ENCODE measurements around the gene TRMT44.

TRMT44 gene

GRCh38 chr4:8468746-8469535 lies 28.4 kb downstream of the TRMT44 start:
- no peaks in the 10 kb centered on the region for H3K79me2 ChIP-seq (ENCODE audit: insufficient read depth, low read depth)
- H3K4me2 ChIP-seq, result no peak overlapping the region
- H2AFZ ChIP-seq (ENCODE audit: low read depth), result no peak overlapping the region
- no peak overlapping the region for H3K9ac ChIP-seq
- H3K27me3 ChIP-seq (ENCODE audit: insufficient read depth, low read depth), result no peaks in the 10 kb centered on the region
- H4K20me1 ChIP-seq (ENCODE audit: insufficient read depth), result no peaks in the 10 kb centered on the region
- TF ChIP-seq CTCF (conservative IDR thresholded peaks at IDR 0.05; ENCODE audit: low read depth, low read length), result peak; percentile 62
- H3K27ac ChIP-seq, result no peak overlapping the region
- no peaks in the 10 kb centered on the region for H3K4me1 ChIP-seq (ENCODE audit: low read depth, poor library complexity, severe bottlenecking)
- H3K4me3 ChIP-seq (IDR thresholded peaks at IDR 0.05; ENCODE audit: insufficient read depth, low read depth, low read length), result no peak overlapping the region
- H3K36me3 ChIP-seq (ENCODE audit: insufficient read depth), result no peaks in the 10 kb centered on the region

GRCh38 chr4:8469550-8469949 lies 29.0 kb downstream of the TRMT44 start:
- Histone ChIP-seq H3K4me1 (ENCODE audit: low read depth, poor library complexity, severe bottlenecking) (no peaks in the 10 kb centered on the region), H3K9ac (no peak overlapping the region), H3K27ac (no peak overlapping the region), H3K36me3 (ENCODE audit: insufficient read depth) (no peaks in the 10 kb centered on the region), H2AFZ (ENCODE audit: low read depth) (no peak overlapping the region), H4K20me1 (ENCODE audit: insufficient read depth) (no peaks in the 10 kb centered on the region), H3K27me3 (ENCODE audit: insufficient read depth, low read depth) (no peaks in the 10 kb centered on the region), H3K79me2 (ENCODE audit: insufficient read depth, low read depth) (no peaks in the 10 kb centered on the region), H3K4me3 (IDR thresholded peaks at IDR 0.05; ENCODE audit: insufficient read depth, low read depth, low read length) (no peak overlapping the region), H3K4me2 (no peak overlapping the region)
- TF ChIP-seq CTCF (conservative IDR thresholded peaks at IDR 0.05; ENCODE audit: low read depth, low read length), result no peak

GRCh38 chr4:8470451-8471024 lies 30.0 kb downstream of the TRMT44 start:
- Histone ChIP-seq H3K9ac (no peak overlapping the region), H3K4me2 (no peak overlapping the region), H3K4me3 (IDR thresholded peaks at IDR 0.05; ENCODE audit: insufficient read depth, low read depth, low read length) (no peak overlapping the region), H3K4me1 (ENCODE audit: low read depth, poor library complexity, severe bottlenecking) (no peaks in the 10 kb centered on the region), H3K79me2 (ENCODE audit: insufficient read depth, low read depth) (no peaks in the 10 kb centered on the region), H3K36me3 (ENCODE audit: insufficient read depth) (no peaks in the 10 kb centered on the region), H4K20me1 (ENCODE audit: insufficient read depth) (no peaks in the 10 kb centered on the region), H3K27me3 (ENCODE audit: insufficient read depth, low read depth) (no peaks in the 10 kb centered on the region), H3K27ac (no peak overlapping the region), H2AFZ (ENCODE audit: low read depth) (no peak overlapping the region)
- TF ChIP-seq CTCF (conservative IDR thresholded peaks at IDR 0.05; ENCODE audit: low read depth, low read length), result no peak

- no peaks in the 10 kb centered on the region for H3K4me1 ChIP-seq (ENCODE audit: low read depth, poor library complexity, severe bottlenecking)
- H3K27me3 ChIP-seq (ENCODE audit: insufficient read depth, low read depth), result no peaks in the 10 kb centered on the region
- H3K9ac ChIP-seq, result no peak overlapping the region
- no peak overlapping the region for H3K27ac ChIP-seq
- H3K79me2 ChIP-seq (ENCODE audit: insufficient read depth, low read depth), result no peaks in the 10 kb centered on the region
- no peak overlapping the region for H2AFZ ChIP-seq (ENCODE audit: low read depth)
- no peaks in the 10 kb centered on the region for H3K36me3 ChIP-seq (ENCODE audit: insufficient read depth)
- no peak overlapping the region for H3K4me3 ChIP-seq (IDR thresholded peaks at IDR 0.05; ENCODE audit: insufficient read depth, low read depth, low read length)
- no peak overlapping the region for H3K4me2 ChIP-seq
- H4K20me1 ChIP-seq (ENCODE audit: insufficient read depth), result no peaks in the 10 kb centered on the region
- TF ChIP-seq CTCF (conservative IDR thresholded peaks at IDR 0.05; ENCODE audit: low read depth, low read length), result no peak
Measured at GRCh38 chr4:8471211-8471875, 30.8 kb downstream of the TRMT44 start.
